ENCODE measurements around the gene GPHN.

GPHN gene

DNA sequence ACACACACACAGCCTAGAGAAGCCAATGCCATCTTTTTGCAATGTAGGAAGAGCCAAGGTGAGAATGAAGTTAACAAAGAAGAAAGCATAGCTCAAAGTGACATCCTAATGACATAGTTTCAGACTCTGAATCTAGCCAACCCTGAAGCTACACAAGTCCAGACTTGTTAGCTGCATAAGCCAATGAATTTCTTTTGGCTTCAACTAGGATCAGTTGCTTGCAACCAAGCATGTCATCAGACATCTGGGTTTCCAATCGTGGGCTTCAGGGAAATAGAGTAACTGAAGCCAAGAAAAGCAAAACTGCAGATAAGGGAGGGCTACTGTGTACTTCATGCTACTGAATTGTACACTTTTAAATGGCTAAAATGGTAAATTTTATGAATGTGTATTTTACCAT lies 4.4 kb upstream of the GPHN start:
- H3K9me2 ChIP-seq (ENCODE audit: low read depth, low read length), result no peaks in the 10 kb centered on the region
- no peaks in the 10 kb centered on the region for H3K79me2 ChIP-seq (ENCODE audit: insufficient read depth, low read length)
- H3K4me2 ChIP-seq (ENCODE audit: low read length), result no peak overlapping the region
- H3K27ac ChIP-seq (ENCODE audit: low read depth, low read length, poor library complexity, severe bottlenecking), result no peak overlapping the region
- H3K36me3 ChIP-seq (ENCODE audit: insufficient read depth, low read length), result no peaks in the 10 kb centered on the region
- TF ChIP-seq EZH2 (IDR thresholded peaks at IDR 0.05; ENCODE audit: borderline replicate concordance, low read length) (no peak), CTCF (IDR thresholded peaks at IDR 0.05; ENCODE audit: low read length) (no peak)
- H3K9ac ChIP-seq (ENCODE audit: low read length), result no peak overlapping the region
- H3F3A ChIP-seq (ENCODE audit: insufficient read depth, low read length), result no peaks in the 10 kb centered on the region
- no peaks in the 10 kb centered on the region for H3K9me3 ChIP-seq (ENCODE audit: low read length)
- no peaks in the 10 kb centered on the region for H4K20me1 ChIP-seq (ENCODE audit: insufficient read depth, low read length)
- no peaks in the 10 kb centered on the region for H3K4me1 ChIP-seq (ENCODE audit: insufficient read depth, low read length, severe bottlenecking)
- no peaks in the 10 kb centered on the region; the same call in 1 of the 2 replicates for H3K27me3 ChIP-seq (ENCODE audit: insufficient read depth, low read length)
- no peak overlapping the region for H2AFZ ChIP-seq (ENCODE audit: low read length)
- no peak overlapping the region for H3K4me3 ChIP-seq (ENCODE audit: low read depth, low read length, poor library complexity, severe bottlenecking)

- Histone ChIP-seq H3K9me3 (ENCODE audit: low read length) (no peaks in the 10 kb centered on the region), H3K27ac (ENCODE audit: low read depth, low read length, poor library complexity, severe bottlenecking) (no peak overlapping the region), H3K36me3 (ENCODE audit: insufficient read depth, low read length) (no peaks in the 10 kb centered on the region), H3K4me3 (ENCODE audit: low read depth, low read length, poor library complexity, severe bottlenecking) (peak overlapping the region; percentile 32), H3K9me2 (ENCODE audit: low read depth, low read length) (no peaks in the 10 kb centered on the region), H2AFZ (ENCODE audit: low read length) (no peak overlapping the region), H3K79me2 (ENCODE audit: insufficient read depth, low read length) (no peaks in the 10 kb centered on the region), H3K27me3 (ENCODE audit: insufficient read depth, low read length) (no peaks in the 10 kb centered on the region; the same call in 1 of the 2 replicates), H4K20me1 (ENCODE audit: insufficient read depth, low read length) (no peaks in the 10 kb centered on the region), H3K4me1 (ENCODE audit: insufficient read depth, low read length, severe bottlenecking) (no peaks in the 10 kb centered on the region), H3F3A (ENCODE audit: insufficient read depth, low read length) (no peaks in the 10 kb centered on the region), H3K9ac (ENCODE audit: low read length) (no peak overlapping the region), H3K4me2 (ENCODE audit: low read length) (no peak overlapping the region; the same call in 1 of the 2 replicates)
- TF ChIP-seq CTCF (IDR thresholded peaks at IDR 0.05; ENCODE audit: low read length), result no peak
- TF ChIP-seq EZH2 (IDR thresholded peaks at IDR 0.05; ENCODE audit: borderline replicate concordance, low read length), result no peak
Measured at GRCh38 chr14:66507181-66507721, 696 bp upstream of the GPHN start.

DNA sequence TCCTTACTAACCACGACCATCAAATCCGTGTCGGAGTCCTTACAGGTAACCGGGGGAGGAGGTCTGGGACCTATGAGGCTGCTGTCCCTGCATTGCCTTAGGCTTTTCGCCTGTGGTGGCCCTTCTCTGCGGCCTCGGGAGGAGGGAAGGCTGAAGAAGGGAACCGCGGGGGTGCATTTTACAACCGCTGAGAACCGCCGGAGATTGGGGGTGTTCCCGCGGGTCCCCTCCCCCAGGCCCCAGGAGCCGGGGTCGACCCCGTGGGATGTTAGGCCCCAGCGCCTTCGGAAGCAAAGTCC lies 549 bp downstream of the GPHN start:
- H3K4me3 ChIP-seq (ENCODE audit: low read depth, low read length, poor library complexity, severe bottlenecking), result peak overlapping the region; percentile 32

More for the DNA sequence above, 549 bp downstream of the GPHN start:
- no peak overlapping the region for H2AFZ ChIP-seq (ENCODE audit: low read length)
- no peaks in the 10 kb centered on the region; the same call in 1 of the 2 replicates for H3K27me3 ChIP-seq (ENCODE audit: insufficient read depth, low read length)
- H3K9ac ChIP-seq (ENCODE audit: low read length), result no peak overlapping the region
- no peaks in the 10 kb centered on the region for H3K9me3 ChIP-seq (ENCODE audit: low read length)
- no peaks in the 10 kb centered on the region for H3F3A ChIP-seq (ENCODE audit: insufficient read depth, low read length)
- H3K36me3 ChIP-seq (ENCODE audit: insufficient read depth, low read length), result no peaks in the 10 kb centered on the region
- H3K4me2 ChIP-seq (ENCODE audit: low read length), result no peak overlapping the region
- H4K20me1 ChIP-seq (ENCODE audit: insufficient read depth, low read length), result no peaks in the 10 kb centered on the region
- H3K79me2 ChIP-seq (ENCODE audit: insufficient read depth, low read length), result no peaks in the 10 kb centered on the region
- TF ChIP-seq CTCF (IDR thresholded peaks at IDR 0.05; ENCODE audit: low read length) (no peak), EZH2 (IDR thresholded peaks at IDR 0.05; ENCODE audit: borderline replicate concordance, low read length) (no peak)
- no peaks in the 10 kb centered on the region for H3K9me2 ChIP-seq (ENCODE audit: low read depth, low read length)
- H3K27ac ChIP-seq (ENCODE audit: low read depth, low read length, poor library complexity, severe bottlenecking), result no peak overlapping the region
- no peaks in the 10 kb centered on the region for H3K4me1 ChIP-seq (ENCODE audit: insufficient read depth, low read length, severe bottlenecking)
